H9 (cell line): ENCODE results near the gene XIRP1. TPM values are rescaled to one million over a fixed set of nuclear protein-coding genes. Genes with fewer than 3 reads are reported as not detected.
A peak's percentile ranks its signal among the peaks of the same experiment; 100 is the strongest.

Experiments used
- DNase-seq: peaks from one replicate; pipeline ENCODE4 v3.0.0-alpha.2; 2017
- H2AFZ ChIP-seq: one replicate; pipeline ENCODE4 v1.6.1; 2013; ENCODE audit warnings: mild to moderate bottlenecking, low read length, control low read depth, moderate library complexity
- H2AK5ac ChIP-seq: 2 replicates; pipeline ENCODE4 v1.6.1; 2013; ENCODE audit warnings: low read length, control low read depth, mixed read lengths; ENCODE audit not compliant: insufficient read length
- H2BK120ac ChIP-seq: one replicate; pipeline ENCODE4 v1.6.1; 2013; ENCODE audit warnings: low read depth, mild to moderate bottlenecking, low read length, control low read depth, inconsistent platforms; ENCODE audit not compliant: poor library complexity, severe bottlenecking
- H2BK12ac ChIP-seq: 2 replicates; pipeline ENCODE4 v1.6.1; 2013; ENCODE audit warnings: low read length, control low read depth, mixed read lengths, low read depth; ENCODE audit not compliant: insufficient read length
- H2BK15ac ChIP-seq: 2 replicates; pipeline ENCODE4 v1.6.1; 2013; ENCODE audit warnings: low read depth, low read length, control low read depth
- H2BK20ac ChIP-seq: one replicate; pipeline ENCODE4 v1.6.1; 2013; ENCODE audit warnings: low read depth, mild to moderate bottlenecking, low read length, control low read depth, inconsistent platforms; ENCODE audit not compliant: poor library complexity, severe bottlenecking
- H2BK5ac ChIP-seq: 2 replicates; pipeline ENCODE4 v1.6.1; 2013; ENCODE audit warnings: low read length, control low read depth, mixed read lengths; ENCODE audit not compliant: insufficient read length
- H3K14ac ChIP-seq: 2 replicates; pipeline ENCODE4 v1.6.1; 2013; ENCODE audit warnings: low read length, control low read depth; ENCODE audit not compliant: insufficient read depth
- H3K18ac ChIP-seq: 2 replicates; pipeline ENCODE4 v1.6.1; 2013; ENCODE audit warnings: low read depth, mild to moderate bottlenecking, mixed read lengths, low read length, control low read depth; ENCODE audit not compliant: insufficient read length
- H3K23ac ChIP-seq: 2 replicates; pipeline ENCODE4 v1.6.1; 2013; ENCODE audit warnings: low read length, control low read depth, mixed read lengths, low read depth; ENCODE audit not compliant: insufficient read length
- H3K23me2 ChIP-seq: 2 replicates; pipeline ENCODE4 v1.6.1; 2013; ENCODE audit warnings: low read depth, mild to moderate bottlenecking, mixed read lengths, low read length, control low read depth; ENCODE audit not compliant: insufficient read length, poor library complexity, severe bottlenecking
- H3K27ac ChIP-seq: 2 replicates; pipeline ENCODE4 v1.5.1; 2013; ENCODE audit warnings: low read length, control low read depth, mixed read lengths, low read depth; ENCODE audit not compliant: insufficient read length
- H3K27me3 ChIP-seq: 2 replicates; pipeline ENCODE4 v1.6.1; 2013; ENCODE audit warnings: low read length, control low read depth, inconsistent platforms; ENCODE audit not compliant: insufficient read depth
- H3K4ac ChIP-seq: 2 replicates; pipeline ENCODE4 v1.6.1; 2013; ENCODE audit warnings: low read depth, mild to moderate bottlenecking, control low read depth, inconsistent platforms, low read length, moderate library complexity
- H3K4me1 ChIP-seq: 2 replicates; pipeline ENCODE4 v1.6.1; 2013; ENCODE audit warnings: low read length, control low read depth, inconsistent platforms; ENCODE audit not compliant: insufficient read depth
- H3K4me2 ChIP-seq: 2 replicates; pipeline ENCODE4 v1.6.1; 2013; ENCODE audit warnings: low read length, control low read depth, mixed read lengths; ENCODE audit not compliant: insufficient read length, insufficient read depth
- H3K56ac ChIP-seq: 2 replicates; pipeline ENCODE4 v1.6.1; 2013; ENCODE audit warnings: low read depth, mild to moderate bottlenecking, mixed read lengths, low read length, control low read depth; ENCODE audit not compliant: insufficient read length
- H3K79me1 ChIP-seq: 2 replicates; pipeline ENCODE4 v1.6.1; 2013; ENCODE audit warnings: low read depth, mild to moderate bottlenecking, moderate library complexity, low read length, control low read depth, inconsistent platforms; ENCODE audit not compliant: insufficient read depth, poor library complexity, severe bottlenecking
- H3K79me2 ChIP-seq: 2 replicates; pipeline ENCODE4 v1.6.1; 2013; ENCODE audit warnings: low read length, control low read depth, inconsistent platforms; ENCODE audit not compliant: insufficient read depth
- H3K9ac ChIP-seq: 2 replicates; pipeline ENCODE4 v1.6.1; 2013; ENCODE audit warnings: low read length, control low read depth, mixed read lengths; ENCODE audit not compliant: insufficient read length; ENCODE audit errors: extremely low read depth
- H3K9me3 ChIP-seq: one replicate; pipeline ENCODE4 v1.6.1; 2013; ENCODE audit warnings: low read depth, low read length, inconsistent platforms; ENCODE audit not compliant: control insufficient read depth
- H3T11ph ChIP-seq: one replicate; pipeline ENCODE4 v1.6.1; 2013; ENCODE audit warnings: mild to moderate bottlenecking, low read length, control low read depth, inconsistent platforms
- H4K20me1 ChIP-seq: one replicate; pipeline ENCODE4 v1.6.1; 2013; ENCODE audit not compliant: control insufficient read depth, insufficient read length, insufficient read depth
- H4K5ac ChIP-seq: 2 replicates; pipeline ENCODE4 v1.6.1; 2013; ENCODE audit warnings: low read depth, mild to moderate bottlenecking, mixed read lengths, low read length, control low read depth; ENCODE audit not compliant: insufficient read length
- H4K8ac ChIP-seq: replicated peaks from 2 replicates; pipeline ENCODE4 v1.6.1; 2013; ENCODE audit warnings: low read length, control low read depth, mixed read lengths, low read depth; ENCODE audit not compliant: insufficient read length
- H4K91ac ChIP-seq: 2 replicates; pipeline ENCODE4 v1.6.1; 2013; ENCODE audit warnings: low read depth, mild to moderate bottlenecking, moderate library complexity, mixed read lengths, low read length, control low read depth; ENCODE audit not compliant: insufficient read length
- H3K27ac Mint-ChIP-seq, 3 experiments: 2 replicates in 2 of 3; 3 replicates in 1 of 3; pipeline ENCODE4 v1.8.0; 2020 to 2021; ENCODE audit warnings: mixed read lengths in 3 of 3, mild to moderate bottlenecking in 1 of 3, moderate library complexity in 1 of 3
- H3K27me3 Mint-ChIP-seq: 2 replicates; pipeline ENCODE4 v1.8.0; 2021; ENCODE audit warnings: low read depth, mild to moderate bottlenecking, moderate library complexity, mixed read lengths
- H3K36me3 Mint-ChIP-seq, 3 experiments: 2 replicates in 2 of 3; 3 replicates in 1 of 3; pipeline ENCODE4 v1.8.0; 2020 to 2021; ENCODE audit warnings: low read depth in 3 of 3, mixed read lengths in 3 of 3; ENCODE audit not compliant: insufficient read depth in 1 of 3
- H3K4me1 Mint-ChIP-seq, 2 experiments: 2 replicates each; pipeline ENCODE4 v1.8.0; 2020; ENCODE audit warnings: mixed read lengths in 2 of 2
- H3K4me3 Mint-ChIP-seq, 2 experiments: 2 replicates in 1 of 2; 3 replicates in 1 of 2; pipeline ENCODE4 v1.8.0; 2020 to 2021; ENCODE audit warnings: mild to moderate bottlenecking in 2 of 2, mixed read lengths in 2 of 2, moderate library complexity in 1 of 2
- H3K9me3 Mint-ChIP-seq, 2 experiments: 2 replicates in 1 of 2; 3 replicates in 1 of 2; pipeline ENCODE4 v1.8.0; 2020; ENCODE audit warnings: mild to moderate bottlenecking in 2 of 2, mixed read lengths in 2 of 2, moderate library complexity in 1 of 2
- CTCF ChIP-seq: fragments of 200-600 bp; sonication (generic); conservative IDR thresholded peaks from 3 replicates; pipeline ENCODE4 v1.8.0; 2021; ENCODE audit warnings: antibody characterized with exemption, mild to moderate bottlenecking
- WGBS: extraction: QIAGEN DNeasy Blood & Tissue Kit; methylation state at CpG from one replicate; pipeline ENCODE4 v1.1.7; 2013; ENCODE audit warnings: missing lambda C conversion rate, low lambda C conversion rate, mixed read lengths; ENCODE audit not compliant: insufficient read length; ENCODE audit errors: extremely low coverage; 5-methylcytosine and 5-hydroxymethylcytosine counted together
- total RNA-seq: library from RNA; stranded (reverse); gene quantifications from 2 replicates; pipeline ENCODE4 v1.2.1, GENCODE V29; 2021

Gene XIRP1
- total RNA-seq, 1 experiment from 2014 or later: not detected

DNA sequence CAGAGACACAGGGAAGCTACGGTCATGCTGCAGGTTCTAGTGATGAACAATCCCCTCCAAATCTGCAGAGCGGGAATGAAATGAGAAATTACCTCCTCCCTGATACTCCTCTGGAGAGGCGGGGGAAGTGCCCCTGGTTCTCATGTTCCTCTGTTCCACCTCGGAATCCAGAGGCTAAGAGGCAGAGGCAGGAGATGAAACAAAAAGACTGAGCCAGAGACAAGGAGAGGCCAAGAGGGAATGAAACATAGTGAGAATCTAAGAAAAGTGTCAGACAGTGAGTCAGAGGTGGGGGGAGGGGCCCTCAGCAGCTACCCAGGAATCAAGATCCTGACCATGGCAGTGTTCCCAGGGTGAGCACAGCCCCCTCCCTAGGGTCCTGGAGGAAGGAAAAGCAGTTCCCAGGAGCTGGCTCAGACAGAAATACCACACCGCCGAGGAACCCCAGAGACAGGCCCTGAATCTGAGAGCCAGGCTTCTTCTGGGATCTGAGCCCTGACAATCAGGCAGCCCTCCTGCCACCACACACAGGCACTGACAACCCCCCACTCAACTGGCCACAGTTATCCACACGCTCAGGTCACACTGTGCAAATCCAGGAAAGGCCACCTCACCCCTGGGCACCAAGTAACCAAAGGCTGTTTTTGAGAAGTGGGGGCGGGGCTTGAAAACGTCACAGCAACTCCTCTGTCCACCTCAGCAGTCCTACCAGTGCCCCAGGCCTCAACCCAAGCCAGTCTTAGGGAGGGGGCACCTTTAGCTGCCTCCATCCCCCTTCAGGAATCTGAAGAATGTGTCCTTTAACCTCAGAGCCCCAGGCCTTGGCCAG, 41.4 kb downstream of the XIRP1 start:
- Mint-ChIP-seq H3K27ac (peak overlapping the region; percentile 89 to 96 (median 92)), H3K36me3 (peaks cover under 1 to 14% (median 11%) of the 10 kb centered on the region in 3 experiments; a peak in 6 of 7 replicates), H3K4me3 (peak overlapping the region; percentile 65 to 80), H3K4me1 (peaks cover 74 to 81% of the 10 kb centered on the region in 2 experiments), H3K27me3 (peaks cover 2% of the 10 kb centered on the region), H3K9me3 (no peaks in the 10 kb centered on the region; a peak in 2 of 5 replicates)
- Histone ChIP-seq H4K5ac (no peak overlapping the region), H3K18ac (peak overlapping the region; percentile 66), H2AK5ac (no peak overlapping the region), H3K9me3 (no peaks in the 10 kb centered on the region), H3K27me3 (no peaks in the 10 kb centered on the region), H2BK20ac (no peak overlapping the region), H2BK12ac (no peak overlapping the region), H2BK5ac (no peak overlapping the region), H2BK120ac (peak overlapping the region; percentile 6), H3K79me2 (peaks cover 5% of the 10 kb centered on the region; the same call in 1 of the 2 replicates), H3K4ac (no peak overlapping the region), H3K23me2 (peaks cover 12% of the 10 kb centered on the region), H4K8ac (no peak overlapping the region), H3K4me1 (peaks cover 22% of the 10 kb centered on the region; the same call in 1 of the 2 replicates), H3K56ac (no peak overlapping the region), H3K4me2 (peak overlapping the region; percentile 64), H3K9ac (no peak overlapping the region), H4K20me1 (no peaks in the 10 kb centered on the region), H2AFZ (no peak overlapping the region), H3K14ac (no peak overlapping the region), H3K23ac (no peak overlapping the region), H3K27ac (peak overlapping the region; percentile 19), H4K91ac (no peak overlapping the region), H3T11ph (no peak overlapping the region), H2BK15ac (no peak overlapping the region), H3K79me1 (no peaks in the 10 kb centered on the region)
- DNase-seq: peak; percentile 72
- 0 out of 3 replicates have a peak, but pooled peaks have one; percentile 6 for TF ChIP-seq CTCF
- WGBS: no CpG with 5 or more reads among the region's 9 CpGs
